ENCODE results near the gene PDXK.
A peak's percentile ranks its signal among the peaks of the same experiment; 100 is the strongest.

The PDXK gene

GRCh38 chr21:43728154-43728466, 9.2 kb downstream of the PDXK start:
- TF ChIP-seq REST (IDR thresholded peaks at IDR 0.05; ENCODE audit: insufficient read depth in 1 of 2, low read depth in 2 of 2, low read length in 2 of 2) (no peak), POLR2AphosphoS5 (IDR thresholded peaks at IDR 0.05; ENCODE audit: low read depth, low read length) (no peak), FOXP2 (optimal IDR thresholded peaks at IDR 0.05; ENCODE audit: borderline replicate concordance, extremely low read depth, extremely low read length, insufficient read depth) (no peak), SIN3A (IDR thresholded peaks at IDR 0.05; ENCODE audit: borderline replicate concordance, insufficient read depth, low read length) (no peak), TAF1 (IDR thresholded peaks at IDR 0.05; ENCODE audit: borderline replicate concordance, insufficient read depth, low read length) (no peak)

GRCh38 chr21:43728467-43729390, 9.8 kb downstream of the PDXK start:
- peak; percentile 31; the same call in 1 of the 2 replicates for TF ChIP-seq TAF1 (IDR thresholded peaks at IDR 0.05; ENCODE audit: borderline replicate concordance, insufficient read depth, low read length)
- TF ChIP-seq POLR2AphosphoS5 (IDR thresholded peaks at IDR 0.05; ENCODE audit: low read depth, low read length) = peak; percentile 69
- TF ChIP-seq FOXP2 (optimal IDR thresholded peaks at IDR 0.05; ENCODE audit: borderline replicate concordance, extremely low read depth, extremely low read length, insufficient read depth) = no peak
- 0 out of 2 replicates have a peak, but pooled peaks have one; percentile 27 for TF ChIP-seq SIN3A (IDR thresholded peaks at IDR 0.05; ENCODE audit: borderline replicate concordance, insufficient read depth, low read length)

GRCh38 chr21:43731476-43731875, 12.5 kb downstream of the PDXK start:
- TF ChIP-seq POLR2AphosphoS5 (IDR thresholded peaks at IDR 0.05; ENCODE audit: low read depth, low read length) (no peak), FOXP2 (optimal IDR thresholded peaks at IDR 0.05; ENCODE audit: borderline replicate concordance, extremely low read depth, extremely low read length, insufficient read depth) (no peak), REST (IDR thresholded peaks at IDR 0.05; ENCODE audit: insufficient read depth in 1 of 2, low read depth in 2 of 2, low read length in 2 of 2) (no peak), SIN3A (IDR thresholded peaks at IDR 0.05; ENCODE audit: borderline replicate concordance, insufficient read depth, low read length) (no peak), TAF1 (IDR thresholded peaks at IDR 0.05; ENCODE audit: borderline replicate concordance, insufficient read depth, low read length) (no peak)

- TF ChIP-seq TAF1 (IDR thresholded peaks at IDR 0.05; ENCODE audit: borderline replicate concordance, insufficient read depth, low read length) = no peak
- TF ChIP-seq FOXP2 (optimal IDR thresholded peaks at IDR 0.05; ENCODE audit: borderline replicate concordance, extremely low read depth, extremely low read length, insufficient read depth) = no peak
- TF ChIP-seq POLR2AphosphoS5 (IDR thresholded peaks at IDR 0.05; ENCODE audit: low read depth, low read length) = no peak
These were observed 13.2 kb downstream of the PDXK start for GRCh38 chr21:43731891-43732711.

GRCh38 chr21:43733060-43733459, 14.1 kb downstream of the PDXK start:
- TF ChIP-seq FOXP2 (optimal IDR thresholded peaks at IDR 0.05; ENCODE audit: borderline replicate concordance, extremely low read depth, extremely low read length, insufficient read depth) = no peak
- TF ChIP-seq POLR2AphosphoS5 (IDR thresholded peaks at IDR 0.05; ENCODE audit: low read depth, low read length) = no peak
- TF ChIP-seq SIN3A (IDR thresholded peaks at IDR 0.05; ENCODE audit: borderline replicate concordance, insufficient read depth, low read length) = no peak
- no peak for TF ChIP-seq TAF1 (IDR thresholded peaks at IDR 0.05; ENCODE audit: borderline replicate concordance, insufficient read depth, low read length)
- TF ChIP-seq REST (IDR thresholded peaks at IDR 0.05; ENCODE audit: insufficient read depth in 1 of 2, low read depth in 2 of 2, low read length in 2 of 2) = no peak
